Pancreas (tissue), 10 donors: ENCODE data around the gene MARVELD1. TPM values are rescaled to one million over a fixed set of nuclear protein-coding genes. Genes with fewer than 3 reads are reported as not detected.
A peak's percentile ranks its signal among the peaks of the same experiment; 100 is the strongest.

Experiments used
- ATAC-seq, 4 donors: fragments of 200-7000 bp; cut with Tn5 transposase; one replicate each; pipeline versions ENCODE4 v1.8.0 to v1.9.1; 2020; ENCODE audit warnings: mild to moderate bottlenecking in 4 of 4, moderate library complexity in 4 of 4
- DNase-seq, 6 donors: peaks; one replicate each; pipeline ENCODE4 v3.0.0-alpha.2; 2020
- FAIRE-seq: peaks from 2 replicates; lab custom pipeline; 2012; peaks lifted over from hg19 to GRCh38; lab: Jason Lieb, UNC
- H3K27ac ChIP-seq, 4 donors: fragments of 200-600 bp; sonication (generic); 1 replicate in 3 of 4; 2 replicates in 1 of 4; pipeline versions ENCODE4 v1.5.0 to v1.8.0; 2020
- H3K27me3 ChIP-seq, 4 donors: fragments of 200-600 bp; one replicate each; pipeline ENCODE4 v1.8.0; 2021
- H3K36me3 ChIP-seq, 3 donors: fragments of 200-600 bp; sonication (generic) in 1 of 3; one replicate each; pipeline versions ENCODE4 v1.5.0 to v1.8.0; 2020 to 2021
- H3K4me1 ChIP-seq, 3 donors: fragments of 200-600 bp; one replicate each; pipeline ENCODE4 v1.8.0; 2021
- H3K4me3 ChIP-seq, 4 donors: fragments of 200-600 bp; sonication (generic) in 2 of 4; one replicate each; pipeline versions ENCODE4 v1.5.0 to v1.8.0; 2020 to 2021
- H3K9me3 ChIP-seq, 4 donors: fragments of 200-600 bp; one replicate each; pipeline ENCODE4 v1.8.0; 2021
- WGBS, 2 donors: extraction: QIAGEN DNeasy Blood & Tissue Kit; methylation state at CpG; one replicate each; pipeline ENCODE4 v1.1.7; 2013; 5-methylcytosine and 5-hydroxymethylcytosine counted together
- intact Hi-C, 3 donors: fragments of 100-400 bp; cut with DNase I; formaldehyde crosslinking; loops; one replicate each; pipeline versions ENCODE4 v1.11.1 to v1.14.2; 2022
- polyA plus RNA-seq, 2 donors: library from polyadenylated mRNA; stranded (reverse); fragments of 200-250 nt; gene quantifications; one replicate each; pipeline ENCODE4 v1.2.3, GENCODE V29; 2013
- total RNA-seq, 6 donors: library from RNA; stranded (reverse); fragmentation: NEBNext Ultra II Directional in 4 of 6; extraction: Animal tissue kit (Norgen Biotek cat#: 25700) in 4 of 6; gene quantifications; one replicate each; pipeline versions ENCODE4 v1.2.1 to v1.2.4, GENCODE V29; 2021 to 2023
- TF ChIP-seq, protein P1 (sequence below), 4 donors: fragments of 200-600 bp; sonication (generic) in 3 of 4; IDR thresholded peaks; one replicate each; pipeline versions ENCODE4 v1.5.0 to v1.8.0; 2021; ENCODE audit warnings: antibody characterized with exemption in 4 of 4
- donor health status: healthy with polysubstance abuse.
- donor health status: DM: no; HTN: no; CAD: no; lungs with moderate emphysema.
- donor health status: DM: no; HTN: no; CAD: no.
- donor health status: control.
- donor health status: control.
- donor health status: Bipolar disorder and iron deficiency.
- donor health status: DM: yes; HTN: yes; CAD: no.
- donor health status: DM: no; HTN: no; CAD: no.
- donor health status: DM: no; HTN: no; CAD: no.
- donor health status: DM: yes; HTN: yes; CAD: no.

The MARVELD1 gene
- total and polyA plus RNA-seq, 8 donors: 1.8 to 11.8 (median 4.2) TPM

DNA sequence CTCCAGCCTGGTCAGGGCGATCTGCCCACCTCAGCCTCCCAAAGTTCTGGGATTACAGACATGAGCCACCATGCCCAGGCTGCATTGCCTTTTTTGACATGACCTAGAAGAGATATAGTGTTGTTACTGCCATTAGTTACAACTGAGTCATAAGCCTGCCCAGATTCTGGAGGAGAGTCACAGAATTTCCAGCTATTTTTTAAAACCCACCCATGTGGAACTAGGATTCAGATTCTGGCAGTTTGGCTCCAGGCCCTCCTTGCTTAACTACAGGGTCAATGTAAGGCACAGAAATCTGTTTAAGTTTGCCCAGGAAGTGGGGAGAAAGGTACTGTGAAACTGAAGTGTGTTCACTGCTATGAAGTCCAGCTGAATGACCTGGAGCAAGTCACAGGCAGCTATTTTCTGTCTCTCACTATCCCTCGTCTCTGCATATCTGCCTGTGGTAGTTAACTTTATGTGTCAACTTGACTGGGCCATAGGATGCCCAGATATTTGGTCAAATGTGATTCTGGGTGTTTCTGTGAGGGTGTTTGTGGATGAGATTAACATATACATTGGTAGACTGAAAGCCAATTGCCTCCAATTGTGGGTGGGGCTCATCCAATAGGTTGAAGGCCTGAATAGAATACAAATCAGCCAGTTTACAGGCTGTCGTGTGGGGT lies 8.4 kb upstream of the MARVELD1 start:
- TF ChIP-seq, protein P1, sequence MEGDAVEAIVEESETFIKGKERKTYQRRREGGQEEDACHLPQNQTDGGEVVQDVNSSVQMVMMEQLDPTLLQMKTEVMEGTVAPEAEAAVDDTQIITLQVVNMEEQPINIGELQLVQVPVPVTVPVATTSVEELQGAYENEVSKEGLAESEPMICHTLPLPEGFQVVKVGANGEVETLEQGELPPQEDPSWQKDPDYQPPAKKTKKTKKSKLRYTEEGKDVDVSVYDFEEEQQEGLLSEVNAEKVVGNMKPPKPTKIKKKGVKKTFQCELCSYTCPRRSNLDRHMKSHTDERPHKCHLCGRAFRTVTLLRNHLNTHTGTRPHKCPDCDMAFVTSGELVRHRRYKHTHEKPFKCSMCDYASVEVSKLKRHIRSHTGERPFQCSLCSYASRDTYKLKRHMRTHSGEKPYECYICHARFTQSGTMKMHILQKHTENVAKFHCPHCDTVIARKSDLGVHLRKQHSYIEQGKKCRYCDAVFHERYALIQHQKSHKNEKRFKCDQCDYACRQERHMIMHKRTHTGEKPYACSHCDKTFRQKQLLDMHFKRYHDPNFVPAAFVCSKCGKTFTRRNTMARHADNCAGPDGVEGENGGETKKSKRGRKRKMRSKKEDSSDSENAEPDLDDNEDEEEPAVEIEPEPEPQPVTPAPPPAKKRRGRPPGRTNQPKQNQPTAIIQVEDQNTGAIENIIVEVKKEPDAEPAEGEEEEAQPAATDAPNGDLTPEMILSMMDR (IDR thresholded peaks at IDR 0.05): no peak
- ATAC-seq: no peak
- no peak for DNase-seq
- H3K27ac ChIP-seq: no peak overlapping the region
- FAIRE-seq: no peak
- H3K4me3 ChIP-seq: no peak overlapping the region
- H3K36me3 ChIP-seq: no peaks in the 10 kb centered on the region
- no peaks in the 10 kb centered on the region for H3K4me1 ChIP-seq
- no peaks in the 10 kb centered on the region for H3K9me3 ChIP-seq
- 87% methylated on average over 3 of the region's 3 CpGs for WGBS, 2 donors
- intact Hi-C loops: no loop called here
- H3K27me3 ChIP-seq: no peaks in the 10 kb centered on the region

GRCh38 chr10:97707134-97707861 lies 6.2 kb upstream of the MARVELD1 start:
- FAIRE-seq (no peak), ATAC-seq (no peak), DNase-seq (no peak)
- no peaks in the 10 kb centered on the region for H3K9me3 ChIP-seq
- intact Hi-C loops: no loop called here
- 80 to 87% methylated on average over 11 of the region's 11 CpGs for WGBS, 2 donors
- H3K4me3 ChIP-seq: no peak overlapping the region
- H3K27me3 ChIP-seq: no peaks in the 10 kb centered on the region
- no peak overlapping the region for H3K27ac ChIP-seq
- TF ChIP-seq, protein P1 (IDR thresholded peaks at IDR 0.05): no peak
- H3K36me3 ChIP-seq: no peaks in the 10 kb centered on the region
- H3K4me1 ChIP-seq: no peaks in the 10 kb centered on the region

GRCh38 chr10:97708167-97708566 lies 5.4 kb upstream of the MARVELD1 start:
- Histone ChIP-seq H3K36me3 (no peaks in the 10 kb centered on the region), H3K27me3 (no peaks in the 10 kb centered on the region), H3K27ac (no peak overlapping the region), H3K4me3 (no peak overlapping the region), H3K9me3 (no peaks in the 10 kb centered on the region), H3K4me1 (peaks cover 0 to 3% (median 0%) of the 10 kb centered on the region in 3 donors)
- WGBS, 2 donors: 73 to 81% methylated on average over 2 of the region's 2 CpGs
- DNase-seq (no peak), ATAC-seq (no peak), FAIRE-seq (no peak)
- intact Hi-C loops: no loop called here
- TF ChIP-seq, protein P1 (IDR thresholded peaks at IDR 0.05): no peak

DNA sequence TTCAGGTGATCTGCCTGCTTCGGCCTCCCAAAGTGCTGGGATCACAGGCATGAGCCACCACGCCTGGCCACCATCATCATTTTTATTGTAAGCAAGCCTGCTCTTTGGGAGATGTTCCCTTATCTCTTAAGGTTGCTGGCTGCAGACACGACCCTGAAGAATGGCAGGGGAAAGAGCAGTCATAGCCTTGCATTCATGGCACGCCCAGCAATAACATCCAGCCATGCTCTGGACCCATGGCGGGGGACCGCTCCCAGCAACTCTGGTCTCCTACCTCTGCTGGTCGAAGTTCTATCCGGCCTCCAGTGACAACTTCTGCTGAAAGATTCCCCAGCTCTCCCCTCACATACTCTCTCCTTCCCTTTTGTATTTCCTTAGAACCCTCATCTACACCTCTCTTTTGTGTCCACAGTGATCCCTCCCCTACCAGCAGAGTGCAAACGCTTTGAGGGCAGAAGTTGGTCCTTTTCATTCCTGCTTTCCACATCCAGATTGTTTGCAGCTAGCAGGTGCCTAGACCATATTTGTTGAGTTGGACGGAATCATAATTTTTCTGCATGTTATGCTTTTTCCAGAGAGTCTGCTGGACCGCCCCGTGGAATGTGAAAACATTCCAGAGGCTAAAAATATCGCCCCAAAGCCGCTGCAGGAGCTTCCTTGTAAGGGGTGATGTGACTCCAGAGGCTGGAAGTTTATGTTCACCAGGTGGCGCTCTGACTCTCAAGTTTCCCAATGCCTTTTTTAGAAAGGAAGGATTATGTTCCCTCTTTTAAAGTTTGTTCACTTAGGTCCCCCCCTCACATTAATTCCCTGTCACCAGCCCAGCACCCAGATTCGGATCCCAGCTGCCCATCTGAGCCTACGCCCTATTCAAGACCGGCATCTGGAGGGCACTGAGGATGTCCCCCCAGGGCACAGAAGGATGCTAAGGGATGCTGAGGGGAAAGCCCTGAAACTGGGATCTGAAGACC lies 4.3 kb upstream of the MARVELD1 start:
- DNase-seq (peak in 5 of 6 donors; percentile 42 to 66 (median 53)), ATAC-seq (peak in 3 of 4 donors; percentile 19 to 26 (median 24)), FAIRE-seq (no peak)
- intact Hi-C loops: no loop called here
- 32 to 39% methylated on average over 18 of the region's 18 CpGs for WGBS, 2 donors
- H3K9me3 ChIP-seq: no peaks in the 10 kb centered on the region
- H3K36me3 ChIP-seq: no peaks in the 10 kb centered on the region
- no peak overlapping the region for H3K4me3 ChIP-seq
- H3K27ac ChIP-seq: no peak overlapping the region
- H3K4me1 ChIP-seq: peaks cover 0 to 4% (median 0%) of the 10 kb centered on the region in 3 donors
- TF ChIP-seq, protein P1 (IDR thresholded peaks at IDR 0.05): peak; percentile 17 to 47 (median 32)
- no peaks in the 10 kb centered on the region for H3K27me3 ChIP-seq
